Stimulated activated effector memory CD8-positive, alpha-beta T cell treated with anti-CD3 and anti-CD28 coated beads, Interleukin-12 subunit alpha, Interleukin-12 subunit beta, amount 100 ng/mL, for 72 hours (primary cell): ENCODE data around the gene RRP15.
"Not testable (repeated sequence)": the region's sequence is repeated elsewhere in the genome, so short reads cannot be mapped to it uniquely, and the experiment has no call there.

Experiments
- ATAC-seq: fragments of 150-1000 bp; cut with Tn5 transposase; 2 replicates; pipeline ENCODE4 v1.10.0; 2021
- DNase-seq, 2 donors: peaks; one replicate each; pipeline ENCODE4 v3.0.0; 2021 to 2022; ENCODE audit warnings: low spot score in 2 of 2
- H3K27ac Mint-ChIP-seq: one replicate; pipeline ENCODE4 v1.8.0; 2022; ENCODE audit warnings: mild to moderate bottlenecking, mixed read lengths
- H3K36me3 Mint-ChIP-seq: one replicate; pipeline ENCODE4 v1.8.0; 2022; ENCODE audit warnings: mild to moderate bottlenecking, mixed read lengths
- H3K4me1 Mint-ChIP-seq: one replicate; pipeline ENCODE4 v1.8.0; 2022; ENCODE audit warnings: mixed read lengths
- H3K4me3 Mint-ChIP-seq: one replicate; pipeline ENCODE4 v1.8.0; 2022; ENCODE audit warnings: mild to moderate bottlenecking, mixed read lengths
- H3K9me3 Mint-ChIP-seq: one replicate; pipeline ENCODE4 v1.8.0; 2022; ENCODE audit warnings: mixed read lengths

RRP15 gene

DNA sequence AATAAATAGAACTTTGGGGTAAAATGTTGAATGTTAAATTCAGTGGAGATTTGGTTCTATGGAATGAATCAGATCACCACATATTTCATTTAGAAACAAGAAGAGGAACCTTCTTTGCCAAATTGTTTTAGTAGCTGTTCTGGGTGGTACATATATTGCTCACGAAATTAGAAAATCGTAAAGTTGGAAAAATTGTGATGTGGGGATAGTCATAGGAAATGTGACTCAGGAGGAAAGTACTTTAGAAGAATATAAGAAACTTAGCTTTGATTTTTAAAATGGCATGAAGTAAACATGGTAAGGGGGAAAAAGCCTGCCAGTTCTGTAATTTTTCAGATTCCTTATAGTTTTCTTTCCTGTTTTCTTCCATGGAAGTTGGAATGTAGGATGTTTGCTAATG, 27.4 kb downstream of the RRP15 start:
- Mint-ChIP-seq H3K4me1 (no peaks in the 10 kb centered on the region), H3K4me3 (no peak overlapping the region), H3K36me3 (peaks cover 65% of the 10 kb centered on the region), H3K27ac (no peak overlapping the region), H3K9me3 (no peaks in the 10 kb centered on the region)
- ATAC-seq = peak; percentile 39
- DNase-seq = no peak

GRCh38 chr1:218314316-218314715, 29.2 kb downstream of the RRP15 start:
- Mint-ChIP-seq H3K4me1 (no peaks in the 10 kb centered on the region), H3K4me3 (no peak overlapping the region), H3K36me3 (peaks cover 65% of the 10 kb centered on the region), H3K27ac (no peak overlapping the region), H3K9me3 (no peaks in the 10 kb centered on the region)
- DNase-seq (no peak), ATAC-seq (no peak)

- H3K4me3 Mint-ChIP-seq = no peak overlapping the region
- H3K27ac Mint-ChIP-seq = no peak overlapping the region
- no peak for DNase-seq
- no peak for ATAC-seq
- H3K36me3 Mint-ChIP-seq = peaks cover 65% of the 10 kb centered on the region
- no peaks in the 10 kb centered on the region for H3K4me1 Mint-ChIP-seq
- no peaks in the 10 kb centered on the region for H3K9me3 Mint-ChIP-seq
Observed at GRCh38 chr1:218315638-218316037, 30.5 kb downstream of the RRP15 start.

DNA sequence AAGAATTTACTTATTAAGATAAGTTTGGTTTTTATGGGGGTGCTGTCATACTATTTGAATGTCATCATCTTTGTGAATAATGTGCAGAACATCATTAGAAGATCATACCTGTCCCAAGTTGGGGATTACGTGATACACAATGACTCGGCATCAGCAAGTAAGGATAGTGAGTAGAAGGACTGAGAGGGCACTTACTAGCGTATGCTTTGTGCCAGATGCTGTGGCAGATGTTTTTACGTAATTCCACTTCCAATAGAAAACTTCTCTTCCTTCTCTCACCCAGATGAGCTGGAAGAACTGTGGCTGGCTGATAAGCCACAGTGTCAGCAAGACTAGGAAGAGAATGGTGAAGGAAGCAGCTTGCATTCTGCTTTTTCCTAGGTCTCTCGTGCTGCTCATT, 32.0 kb downstream of the RRP15 start:
- DNase-seq = no peak
- H3K36me3 Mint-ChIP-seq = peaks cover 53% of the 10 kb centered on the region
- H3K4me3 Mint-ChIP-seq = no peak overlapping the region
- no peaks in the 10 kb centered on the region for H3K4me1 Mint-ChIP-seq
- H3K9me3 Mint-ChIP-seq = no peaks in the 10 kb centered on the region
- no peak for ATAC-seq
- H3K27ac Mint-ChIP-seq = no peak overlapping the region

- not testable (repeated sequence) for DNase-seq, ATAC-seq, H3K9me3 Mint-ChIP-seq, H3K4me3 Mint-ChIP-seq, H3K27ac Mint-ChIP-seq, H3K4me1 Mint-ChIP-seq
- peaks cover 46% of the 10 kb centered on the region for H3K36me3 Mint-ChIP-seq
Observed at GRCh38 chr1:218320182-218320581, 35.1 kb downstream of the RRP15 start.

GRCh38 chr1:218322762-218323161, 37.7 kb downstream of the RRP15 start:
- Mint-ChIP-seq H3K9me3 (no peaks in the 10 kb centered on the region), H3K36me3 (peaks cover 51% of the 10 kb centered on the region)

DNA sequence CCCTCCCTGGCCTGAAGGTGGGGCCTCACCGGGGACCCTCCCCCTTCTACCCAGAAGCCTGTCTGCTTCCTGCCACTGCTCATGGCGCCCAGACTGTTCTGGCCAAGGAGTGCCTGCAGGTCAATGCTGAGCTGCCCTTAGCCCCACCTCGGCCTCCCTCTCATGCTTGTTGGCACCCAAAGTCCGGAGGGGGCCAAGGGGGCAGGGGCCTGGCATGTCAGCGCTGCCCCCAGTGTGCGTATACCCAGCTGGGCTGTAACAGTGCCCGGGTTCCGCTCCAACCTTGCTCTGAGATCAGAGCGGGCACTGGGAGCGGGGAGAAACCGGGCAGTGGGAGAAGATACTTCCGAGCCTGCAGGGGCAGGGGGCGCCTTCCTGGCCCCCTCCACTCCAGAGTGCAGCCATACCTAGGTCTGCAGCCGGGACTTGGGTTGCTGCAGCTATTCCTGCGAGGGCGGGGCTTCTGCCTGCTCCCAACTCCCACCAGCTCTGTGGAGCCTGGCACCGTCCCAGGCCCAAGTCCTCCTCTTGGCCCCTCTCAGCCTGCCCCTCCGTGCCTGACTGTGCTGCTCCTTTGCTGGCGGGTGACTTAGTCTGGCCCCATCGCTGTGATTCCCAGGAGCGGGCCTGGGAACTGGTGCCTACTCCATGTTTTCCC, 38.6 kb downstream of the RRP15 start:
- no peak overlapping the region for H3K4me3 Mint-ChIP-seq
- no peak for DNase-seq
- no peaks in the 10 kb centered on the region for H3K9me3 Mint-ChIP-seq
- H3K36me3 Mint-ChIP-seq = peaks cover 42% of the 10 kb centered on the region
- ATAC-seq = no peak
- H3K27ac Mint-ChIP-seq = no peak overlapping the region
- peaks cover 6% of the 10 kb centered on the region for H3K4me1 Mint-ChIP-seq

More at GRCh38 chr1:218322762-218323161, 37.7 kb downstream of the RRP15 start:
- Mint-ChIP-seq H3K4me1 (peaks cover 6% of the 10 kb centered on the region), H3K27ac (no peak overlapping the region), H3K4me3 (no peak overlapping the region)
- ATAC-seq (no peak), DNase-seq (no peak)

GRCh38 chr1:218324226-218324580, 39.1 kb downstream of the RRP15 start:
- Mint-ChIP-seq H3K9me3 (no peaks in the 10 kb centered on the region), H3K4me3 (no peak overlapping the region), H3K27ac (no peak overlapping the region), H3K4me1 (peaks cover 6% of the 10 kb centered on the region), H3K36me3 (peaks cover 37% of the 10 kb centered on the region)
- ATAC-seq (no peak), DNase-seq (no peak)

GRCh38 chr1:218328769-218329168, 43.7 kb downstream of the RRP15 start:
- Mint-ChIP-seq H3K27ac (no peak overlapping the region), H3K36me3 (peaks cover 52% of the 10 kb centered on the region), H3K4me3 (no peak overlapping the region), H3K9me3 (no peaks in the 10 kb centered on the region), H3K4me1 (no peaks in the 10 kb centered on the region)
- DNase-seq = no peak
- ATAC-seq = no peak

DNA sequence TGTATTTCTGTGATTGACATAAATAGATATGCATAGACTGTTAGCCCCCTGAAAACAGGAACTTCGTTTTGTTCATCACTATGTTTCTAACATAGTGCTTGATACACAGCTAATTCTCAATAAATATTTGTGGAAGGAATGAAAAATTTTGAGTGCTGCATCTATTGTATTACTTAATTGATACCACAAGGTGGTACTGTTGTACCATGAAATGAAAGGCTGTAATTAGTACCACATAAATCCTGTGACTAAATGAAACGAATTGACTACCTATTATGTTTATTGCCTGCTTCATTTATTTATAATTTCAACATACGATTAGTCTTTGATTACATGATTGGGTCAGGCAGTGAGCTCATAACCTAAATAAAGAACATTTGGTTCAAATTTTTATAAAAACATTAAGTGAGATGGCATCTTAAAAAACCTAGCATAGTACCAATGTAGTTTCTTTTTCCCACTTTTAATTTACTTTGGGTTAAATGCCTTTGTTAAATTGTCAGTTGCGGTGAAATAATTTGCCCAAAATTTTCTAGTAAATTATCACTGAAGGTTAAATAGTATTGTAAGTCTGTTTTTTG, 45.0 kb downstream of the RRP15 start:
- no peak overlapping the region for H3K4me3 Mint-ChIP-seq
- no peaks in the 10 kb centered on the region for H3K4me1 Mint-ChIP-seq
- no peak overlapping the region for H3K27ac Mint-ChIP-seq
- no peak for DNase-seq
- no peaks in the 10 kb centered on the region for H3K9me3 Mint-ChIP-seq
- H3K36me3 Mint-ChIP-seq = peaks cover 48% of the 10 kb centered on the region
- peak; percentile 36 for ATAC-seq

GRCh38 chr1:218332416-218332815, 47.3 kb downstream of the RRP15 start:
- Mint-ChIP-seq H3K36me3 (peaks cover 35% of the 10 kb centered on the region), H3K4me3 (no peak overlapping the region), H3K4me1 (no peaks in the 10 kb centered on the region), H3K9me3 (no peaks in the 10 kb centered on the region), H3K27ac (no peak overlapping the region)
- ATAC-seq (no peak), DNase-seq (no peak)

DNA sequence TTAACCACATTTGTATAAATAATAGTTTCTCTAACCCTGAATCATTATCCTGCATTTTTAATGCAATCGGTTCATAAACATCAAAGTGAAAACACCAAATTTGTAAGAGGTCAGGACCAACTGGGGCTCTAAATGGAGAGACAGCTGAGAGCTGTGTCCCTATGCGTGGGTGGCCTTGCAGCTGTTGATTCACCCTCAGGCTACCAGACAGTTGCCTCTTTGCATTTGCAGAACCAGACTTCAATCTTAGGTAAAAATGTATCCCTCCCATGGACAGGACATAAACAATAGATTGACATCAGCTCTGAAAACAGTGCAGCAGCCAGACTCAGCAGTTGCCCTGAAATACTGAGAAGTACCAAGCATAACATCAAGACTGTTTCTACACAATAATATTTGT, 51.2 kb downstream of the RRP15 start:
- DNase-seq = no peak
- Mint-ChIP-seq H3K27ac (no peak overlapping the region), H3K4me3 (no peak overlapping the region), H3K36me3 (peaks cover 25% of the 10 kb centered on the region), H3K9me3 (no peaks in the 10 kb centered on the region), H3K4me1 (no peaks in the 10 kb centered on the region)
- no peak for ATAC-seq

- Mint-ChIP-seq H3K4me3 (no peak overlapping the region), H3K9me3 (no peaks in the 10 kb centered on the region), H3K36me3 (no peaks in the 10 kb centered on the region), H3K4me1 (no peaks in the 10 kb centered on the region), H3K27ac (no peak overlapping the region)
- no peak for ATAC-seq
- DNase-seq = no peak
Observed at GRCh38 chr1:218339267-218339831, 54.3 kb downstream of the RRP15 start.

DNA sequence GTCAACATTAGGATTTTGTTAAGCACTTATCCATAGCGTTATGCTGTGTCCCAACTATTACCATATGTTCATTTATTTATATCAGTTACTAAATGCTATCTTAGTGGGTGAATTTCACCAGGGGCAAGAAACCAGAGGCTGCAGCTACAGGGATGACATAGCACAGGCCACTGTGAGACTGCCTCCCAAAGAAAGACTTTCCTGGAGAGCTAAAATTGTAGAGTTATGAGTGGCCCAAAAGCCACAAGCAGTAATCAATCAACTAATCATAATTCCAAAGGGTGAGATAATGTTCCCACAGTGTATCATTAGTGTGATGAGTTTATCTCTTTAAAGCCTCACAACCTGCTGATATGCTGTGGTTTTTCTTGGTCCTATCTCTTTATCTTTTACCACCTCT, 56.2 kb downstream of the RRP15 start:
- H3K4me1 Mint-ChIP-seq = no peaks in the 10 kb centered on the region
- H3K27ac Mint-ChIP-seq = no peak overlapping the region
- H3K36me3 Mint-ChIP-seq = no peaks in the 10 kb centered on the region
- H3K4me3 Mint-ChIP-seq = no peak overlapping the region
- no peaks in the 10 kb centered on the region for H3K9me3 Mint-ChIP-seq
- DNase-seq (no peak), ATAC-seq (no peak)

- Mint-ChIP-seq H3K36me3 (no peaks in the 10 kb centered on the region), H3K4me3 (no peak overlapping the region), H3K9me3 (no peaks in the 10 kb centered on the region), H3K4me1 (no peaks in the 10 kb centered on the region), H3K27ac (no peak overlapping the region)
- DNase-seq (no peak), ATAC-seq (no peak)
Observed at GRCh38 chr1:218342091-218342490, 57.0 kb downstream of the RRP15 start.
